Esophagus squamous epithelium (tissue), 5 donors: ENCODE data around the gene CIRBP. TPM values are rescaled to one million over a fixed set of nuclear protein-coding genes. Genes with fewer than 3 reads are reported as not detected.

Experiments used
- DNase-seq: peaks from one replicate; lab custom pipeline; 2025; lab: John Stamatoyannopoulos, UW
- H3K27ac ChIP-seq, 4 donors: fragments of 200-600 bp; sonication (generic); one replicate each; pipeline ENCODE4 v1.5.1; 2016 to 2019; ENCODE audit warnings: mild to moderate bottlenecking in 1 of 4
- H3K27me3 ChIP-seq, 4 donors: fragments of 200-600 bp; sonication (generic); 1 replicate in 3 of 4; 2 replicates in 1 of 4; pipeline versions ENCODE4 v1.5.1 to v1.6.0; 2017 to 2021; ENCODE audit warnings: antibody characterized with exemption in 1 of 4
- H3K36me3 ChIP-seq, 3 donors: fragments of 200-600 bp; sonication (generic); one replicate each; pipeline ENCODE4 v1.5.1; 2016 to 2019
- H3K4me1 ChIP-seq, 3 donors: fragments of 200-600 bp; sonication (generic); one replicate each; pipeline ENCODE4 v1.5.1; 2017 to 2019
- H3K4me3 ChIP-seq, 4 donors: fragments of 200-600 bp; sonication (generic); 1 replicate in 3 of 4; 2 replicates in 1 of 4; pipeline ENCODE4 v1.5.1; 2016 to 2019; ENCODE audit warnings: mild to moderate bottlenecking in 2 of 4, moderate library complexity in 1 of 4
- H3K9me3 ChIP-seq, 3 donors: fragments of 200-600 bp; sonication (generic); one replicate each; pipeline ENCODE4 v1.5.1; 2016 to 2019
- POLR2A ChIP-seq, 4 donors: fragments of 450-650 bp; IDR thresholded peaks; one replicate each; pipeline ENCODE4 v1.6.1; 2017; ENCODE audit warnings: antibody characterized with exemption in 4 of 4, mild to moderate bottlenecking in 4 of 4, moderate library complexity in 3 of 4
- WGBS, 2 donors: methylation state at CpG; one replicate each; pipeline ENCODE4 v1.1.5; 2018; 5-methylcytosine and 5-hydroxymethylcytosine counted together
- intact Hi-C: fragments of 100-400 bp; cut with DNase I; formaldehyde crosslinking; loops from one replicate; pipeline ENCODE4 v1.15.0; 2022
- total RNA-seq, 4 donors: library from RNA; depleted of rRNA; stranded (reverse); fragments of >200 nt; gene quantifications; one replicate each; pipeline ENCODE4 v1.1.0, GENCODE V29; 2016
- TF ChIP-seq, protein P1 (sequence below), 6 experiments: fragments of 450-650 bp in 4 of 6; fragments of 200-600 bp in 2 of 6; sonication (generic) in 2 of 6; IDR thresholded peaks; one replicate each; pipeline ENCODE4 v1.5.1; 2016 to 2019; ENCODE audit warnings: antibody characterized with exemption in 6 of 6, mild to moderate bottlenecking in 4 of 6, moderate library complexity in 4 of 6
- donor health status: DM: yes; HTN: yes; CAD: no.

Gene CIRBP
- total RNA-seq, 4 donors from 2014 or later = 116 to 415 (median 238) TPM

DNA sequence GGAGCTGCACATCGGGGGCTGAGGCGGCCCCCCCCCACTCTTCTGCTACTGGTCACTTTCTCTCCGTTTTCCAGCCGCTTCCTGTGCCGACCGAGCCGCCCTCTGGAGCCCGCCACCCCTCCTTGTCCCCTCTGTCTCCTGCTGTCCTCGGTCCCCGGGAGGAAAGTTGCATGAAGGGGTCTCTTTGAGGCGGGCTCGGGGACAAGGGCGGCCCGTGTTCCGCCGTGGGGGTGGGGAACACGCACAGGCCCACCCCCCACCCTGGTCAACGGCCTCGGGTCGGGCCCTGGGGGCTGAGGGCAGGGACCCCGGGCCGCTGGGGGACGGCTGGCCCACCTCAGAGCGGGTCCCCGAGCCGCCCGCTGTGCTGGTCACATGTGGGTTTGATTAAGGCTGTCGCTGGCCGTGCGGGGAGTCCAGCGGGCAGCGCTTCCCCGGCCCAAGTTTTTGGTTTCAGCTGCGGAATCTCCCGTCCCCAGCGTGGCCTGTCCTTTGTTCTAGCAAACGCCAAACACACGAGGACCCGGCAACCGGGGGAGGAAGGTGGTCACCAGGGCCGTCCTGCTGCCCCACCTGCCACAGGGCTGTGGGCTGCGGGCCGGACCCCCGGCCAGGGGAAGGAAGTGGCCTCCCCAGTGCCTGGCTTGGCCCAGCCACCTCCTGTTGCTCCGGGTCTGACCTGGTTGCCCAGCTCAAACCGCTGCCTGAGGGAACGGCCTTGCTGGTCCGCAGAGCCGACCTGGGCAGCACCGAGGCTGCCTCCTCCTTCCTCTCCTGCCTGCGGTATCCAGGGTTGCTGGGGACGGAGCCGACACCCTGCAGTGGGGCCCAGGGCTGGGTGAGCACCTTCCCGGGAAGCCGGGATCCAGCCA, 18.5 kb downstream of the CIRBP start:
- peaks cover 7 to 56% (median 22%) of the 10 kb centered on the region in 3 donors for H3K4me1 ChIP-seq
- H3K9me3 ChIP-seq = no peaks in the 10 kb centered on the region
- H3K27ac ChIP-seq = no peak overlapping the region
- intact Hi-C loops = loop anchor here (10.0 kb wide), 1 partner anchor 167 kb away; the partner anchor contains the start of gene APC2
- TF ChIP-seq, protein P1, sequence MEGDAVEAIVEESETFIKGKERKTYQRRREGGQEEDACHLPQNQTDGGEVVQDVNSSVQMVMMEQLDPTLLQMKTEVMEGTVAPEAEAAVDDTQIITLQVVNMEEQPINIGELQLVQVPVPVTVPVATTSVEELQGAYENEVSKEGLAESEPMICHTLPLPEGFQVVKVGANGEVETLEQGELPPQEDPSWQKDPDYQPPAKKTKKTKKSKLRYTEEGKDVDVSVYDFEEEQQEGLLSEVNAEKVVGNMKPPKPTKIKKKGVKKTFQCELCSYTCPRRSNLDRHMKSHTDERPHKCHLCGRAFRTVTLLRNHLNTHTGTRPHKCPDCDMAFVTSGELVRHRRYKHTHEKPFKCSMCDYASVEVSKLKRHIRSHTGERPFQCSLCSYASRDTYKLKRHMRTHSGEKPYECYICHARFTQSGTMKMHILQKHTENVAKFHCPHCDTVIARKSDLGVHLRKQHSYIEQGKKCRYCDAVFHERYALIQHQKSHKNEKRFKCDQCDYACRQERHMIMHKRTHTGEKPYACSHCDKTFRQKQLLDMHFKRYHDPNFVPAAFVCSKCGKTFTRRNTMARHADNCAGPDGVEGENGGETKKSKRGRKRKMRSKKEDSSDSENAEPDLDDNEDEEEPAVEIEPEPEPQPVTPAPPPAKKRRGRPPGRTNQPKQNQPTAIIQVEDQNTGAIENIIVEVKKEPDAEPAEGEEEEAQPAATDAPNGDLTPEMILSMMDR (IDR thresholded peaks at IDR 0.05) = no peak
- TF ChIP-seq POLR2A (IDR thresholded peaks at IDR 0.05) = no peak
- DNase-seq = no peak
- H3K36me3 ChIP-seq = no peaks in the 10 kb centered on the region
- H3K27me3 ChIP-seq = peaks cover 15 to 98% (median 26%) of the 10 kb centered on the region in 4 donors
- H3K4me3 ChIP-seq = no peak overlapping the region
- 4% methylated on average over 4 of the region's 55 CpGs; no CpG with 5 or more reads in 1 of the 2 donors for WGBS, 2 donors

DNA sequence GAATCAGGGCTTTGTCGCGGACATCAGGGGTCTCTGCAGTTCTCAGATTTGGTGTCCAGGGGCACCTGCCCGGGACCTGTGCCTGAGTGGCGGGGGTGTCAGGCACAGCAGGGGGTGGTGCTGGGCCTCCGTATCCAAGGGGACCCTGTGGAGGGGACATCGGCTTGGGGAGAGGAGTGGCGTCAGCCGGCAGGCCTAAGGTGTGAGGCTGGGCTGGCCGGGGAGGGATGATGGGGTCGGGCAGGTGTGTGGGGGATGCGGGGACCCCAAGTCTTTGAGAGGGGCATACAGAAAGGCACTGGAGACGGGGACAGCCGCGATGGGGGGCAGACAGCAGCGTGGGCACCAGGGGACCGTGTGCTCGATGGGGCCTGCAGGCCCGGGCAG, 19.1 kb downstream of the CIRBP start:
- no peaks in the 10 kb centered on the region for H3K9me3 ChIP-seq
- H3K27ac ChIP-seq = no peak overlapping the region
- 79 to 82% methylated on average over 3 to 11 of the region's 18 CpGs for WGBS, 2 donors
- H3K4me1 ChIP-seq = peaks cover 7 to 51% (median 22%) of the 10 kb centered on the region in 3 donors
- no peaks in the 10 kb centered on the region for H3K36me3 ChIP-seq
- DNase-seq = no peak
- peaks cover 15 to 98% (median 26%) of the 10 kb centered on the region in 4 donors for H3K27me3 ChIP-seq
- intact Hi-C loops = loop anchor here (10.0 kb wide), 1 partner anchor 167 kb away; the partner anchor contains the start of gene APC2
- H3K4me3 ChIP-seq = no peak overlapping the region
- TF ChIP-seq, protein P1 (IDR thresholded peaks at IDR 0.05) = no peak
- no peak for TF ChIP-seq POLR2A (IDR thresholded peaks at IDR 0.05)

DNA sequence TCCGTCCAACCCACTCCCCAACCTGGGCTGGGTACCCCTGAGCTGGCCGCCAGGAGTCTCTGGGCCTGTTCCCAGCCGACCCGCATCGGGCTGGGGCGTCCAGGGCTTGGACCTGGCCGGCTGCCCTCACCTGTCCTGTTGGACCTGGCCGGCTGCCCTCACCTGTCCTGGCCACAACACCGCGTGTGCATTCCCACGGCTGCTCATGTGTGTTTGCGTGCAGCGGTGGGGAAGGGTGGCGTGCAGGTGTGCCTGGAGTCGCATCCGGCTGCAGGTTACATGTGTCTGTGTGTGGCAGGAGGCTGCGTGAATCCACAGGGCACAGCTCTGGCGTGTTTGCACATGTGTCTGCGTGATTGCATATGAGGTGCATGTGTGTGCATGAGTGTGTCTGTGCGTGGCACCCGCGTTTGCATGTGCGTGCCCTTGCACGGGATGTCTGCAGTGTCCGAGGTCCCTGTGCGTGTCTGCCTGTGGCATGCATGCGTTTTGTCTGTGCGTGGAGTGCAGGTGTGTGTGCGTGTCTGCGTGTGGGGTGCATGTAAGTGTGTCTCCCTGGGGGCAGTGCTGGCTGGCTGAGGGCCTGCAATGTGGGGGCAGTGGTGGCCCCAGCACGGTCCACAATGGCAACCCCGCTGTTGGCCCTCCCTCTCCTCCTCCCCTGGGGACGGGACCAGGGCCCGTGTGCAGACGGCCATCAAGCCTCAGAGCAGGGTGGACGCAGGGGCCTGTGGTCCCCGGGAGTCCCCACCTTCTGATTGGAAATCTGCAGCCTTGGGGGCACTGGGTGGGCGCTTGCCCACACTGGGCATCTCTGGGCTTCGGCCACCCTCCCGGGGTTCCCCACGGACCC, 19.9 kb downstream of the CIRBP start:
- 59 to 60% methylated on average over 2 to 3 of the region's 41 CpGs for WGBS, 2 donors
- intact Hi-C loops = loop anchor here (10.0 kb wide), 1 partner anchor 166 kb away; the partner anchor contains the start of gene APC2

DNA sequence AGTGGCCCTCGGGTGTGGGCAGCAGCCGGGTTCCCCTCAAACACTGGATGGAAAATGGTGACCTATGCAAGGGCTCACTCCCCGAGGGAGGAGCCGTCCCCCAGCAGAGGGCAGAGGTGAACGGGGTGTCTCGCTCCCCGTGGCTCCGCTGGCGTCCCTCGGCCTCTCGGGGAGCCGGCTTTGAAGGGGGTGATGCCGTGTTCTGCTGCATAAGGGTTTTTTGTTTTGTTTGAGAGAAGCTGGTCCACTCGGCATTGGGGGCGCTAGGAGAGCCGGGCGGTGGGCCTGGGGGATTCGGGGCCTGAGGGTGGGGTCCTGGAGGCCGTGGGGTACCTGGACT, 20.5 kb downstream of the CIRBP start:
- Histone ChIP-seq H3K9me3 (no peaks in the 10 kb centered on the region), H3K36me3 (no peaks in the 10 kb centered on the region), H3K27me3 (peaks cover 15 to 98% (median 25%) of the 10 kb centered on the region in 4 donors), H3K4me3 (no peak overlapping the region), H3K4me1 (peaks cover 0 to 37% (median 12%) of the 10 kb centered on the region in 3 donors), H3K27ac (no peak overlapping the region)
- no peak for TF ChIP-seq POLR2A (IDR thresholded peaks at IDR 0.05)
- TF ChIP-seq, protein P1 (IDR thresholded peaks at IDR 0.05) = no peak
- no CpG with 5 or more reads among the region's 19 CpGs for WGBS, 2 donors
- DNase-seq = no peak
- intact Hi-C loops = loop anchor here (10.0 kb wide), 1 partner anchor 165 kb away; the partner anchor contains the start of gene APC2

More for the DNA sequence above, 19.9 kb downstream of the CIRBP start:
- peaks cover 0 to 43% (median 14%) of the 10 kb centered on the region in 3 donors for H3K4me1 ChIP-seq
- TF ChIP-seq POLR2A (IDR thresholded peaks at IDR 0.05) = no peak
- TF ChIP-seq, protein P1 (IDR thresholded peaks at IDR 0.05) = no peak
- H3K27me3 ChIP-seq = peaks cover 15 to 98% (median 25%) of the 10 kb centered on the region in 4 donors
- no peaks in the 10 kb centered on the region for H3K9me3 ChIP-seq
- no peak overlapping the region for H3K27ac ChIP-seq
- no peak overlapping the region for H3K4me3 ChIP-seq
- H3K36me3 ChIP-seq = no peaks in the 10 kb centered on the region
- DNase-seq = no peak
